GM18505 (cell line): ENCODE measurements around the gene SMC2.

ENCODE experiments used
- ATAC-seq: cut with Tn5 transposase; IDR thresholded peaks from one replicate; pipeline ENCODE4 v1.9.1; 2021; ENCODE audit not compliant: unreplicated experiment
- POLR2A ChIP-seq: IDR thresholded peaks from 4 replicates; pipeline ENCODE4 v1.6.1; 2011; ENCODE audit warnings: borderline replicate concordance; ENCODE audit not compliant: insufficient read depth, insufficient read length; ENCODE audit errors: extremely low read depth

Gene SMC2

DNA sequence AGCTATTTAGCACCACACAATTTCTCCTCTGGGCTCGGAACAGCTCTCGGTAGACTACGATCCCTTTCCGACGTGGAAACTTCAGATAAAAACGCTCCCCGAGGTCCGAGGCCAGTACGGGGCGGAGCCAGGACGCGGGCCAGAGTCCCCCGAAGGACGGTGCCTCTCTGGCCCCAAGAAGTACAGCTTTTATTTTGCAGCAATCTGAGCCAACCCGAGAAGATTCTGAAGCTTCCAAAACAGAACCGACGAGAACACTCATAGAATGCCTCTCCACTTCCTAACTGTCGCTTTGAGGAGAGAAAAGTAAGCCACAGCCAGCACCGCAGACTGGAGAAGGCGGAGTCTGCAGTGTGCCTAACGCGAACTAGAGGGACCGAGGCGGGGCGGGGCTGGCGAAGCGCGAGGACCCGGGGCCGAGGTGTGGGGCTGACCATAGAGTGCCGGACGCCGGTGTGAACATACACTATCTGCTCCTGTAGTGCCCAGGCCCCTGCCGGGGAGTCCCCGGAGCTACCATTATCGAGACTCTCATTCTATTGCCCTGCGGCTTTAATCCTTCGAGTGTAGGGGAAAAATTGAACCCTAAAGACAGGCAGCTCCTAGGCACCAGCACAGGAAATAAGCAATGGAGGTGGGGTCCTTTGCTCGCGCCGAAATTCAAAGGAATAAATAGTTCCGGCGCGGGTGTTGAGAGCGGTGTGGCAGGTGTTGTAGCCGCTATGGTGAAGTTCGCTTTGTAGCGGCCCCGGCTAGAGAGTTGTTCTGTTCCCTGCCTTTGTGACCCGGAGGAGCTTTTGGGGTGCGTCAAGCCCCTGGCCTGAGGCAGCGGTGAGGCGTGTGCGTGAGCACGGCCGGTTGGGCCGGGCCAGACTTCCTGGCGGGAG, at the start of gene SMC2:
Gene SMC2 (plus strand): TSS at position 663 of the 887 bp plus-strand sequence. CDS start 1,076 bp downstream, outside the sequence.
- peak; percentile 89 for ATAC-seq
- TF ChIP-seq POLR2A, result peak; percentile 88

DNA sequence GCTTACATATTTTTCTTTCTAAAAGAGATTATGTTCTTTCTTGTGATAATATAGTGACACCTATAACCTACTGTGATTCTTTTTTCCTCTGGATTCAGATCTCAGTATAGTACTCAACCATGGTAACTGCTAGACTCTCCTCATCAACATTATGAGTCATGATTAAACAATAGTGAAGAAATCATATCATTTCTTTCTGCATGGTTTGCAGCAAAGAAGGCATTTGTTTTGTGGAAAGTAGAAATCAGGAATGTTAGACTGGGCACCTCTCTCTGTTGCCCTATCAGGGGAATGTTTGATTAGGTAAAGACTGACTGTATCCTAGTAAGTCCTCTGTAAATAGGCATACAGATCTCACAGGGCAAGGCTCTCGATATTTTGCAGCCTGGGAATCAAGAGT, 25.6 kb upstream of the SMC2 start:
- no peak for ATAC-seq
- no peak for TF ChIP-seq POLR2A

DNA sequence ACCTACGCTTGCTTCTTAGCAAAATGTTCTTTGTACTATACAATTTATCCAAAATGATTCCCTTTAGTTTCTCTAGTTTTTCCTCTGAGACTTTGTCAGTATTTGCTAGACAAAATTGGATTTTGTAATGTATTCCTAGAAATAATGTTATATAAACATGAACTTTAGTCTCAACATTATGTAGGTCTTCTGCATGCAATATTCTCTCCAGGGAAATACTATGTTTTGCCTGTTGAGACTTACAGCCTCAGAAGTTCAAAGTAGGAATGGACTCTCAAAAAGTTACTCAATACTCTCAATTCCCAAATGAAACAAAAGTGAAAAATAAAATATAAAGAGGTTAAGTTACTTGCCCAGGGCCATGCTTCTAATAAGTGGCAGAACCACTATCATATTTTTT, 24.8 kb upstream of the SMC2 start:
- TF ChIP-seq POLR2A, result no peak
- ATAC-seq, result no peak

DNA sequence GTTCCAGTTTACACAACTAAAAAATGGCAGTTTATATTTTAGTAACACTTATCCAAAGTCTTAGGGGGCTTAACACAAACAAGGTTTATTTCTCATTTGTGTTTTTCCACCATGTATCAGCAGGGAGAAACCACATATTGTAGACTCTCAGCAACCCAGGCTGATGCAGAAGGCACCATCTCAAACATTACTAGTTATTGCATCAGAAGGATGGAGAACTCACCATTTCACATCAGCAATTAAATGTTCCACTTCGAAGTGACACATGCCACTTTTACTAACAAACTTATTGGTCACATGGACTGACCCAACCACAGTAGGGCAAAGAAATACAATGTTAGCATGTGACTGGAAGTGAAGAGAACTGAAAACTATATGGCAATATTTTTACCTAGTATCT, 22.5 kb upstream of the SMC2 start:
- no peak for ATAC-seq
- TF ChIP-seq POLR2A, result no peak

DNA sequence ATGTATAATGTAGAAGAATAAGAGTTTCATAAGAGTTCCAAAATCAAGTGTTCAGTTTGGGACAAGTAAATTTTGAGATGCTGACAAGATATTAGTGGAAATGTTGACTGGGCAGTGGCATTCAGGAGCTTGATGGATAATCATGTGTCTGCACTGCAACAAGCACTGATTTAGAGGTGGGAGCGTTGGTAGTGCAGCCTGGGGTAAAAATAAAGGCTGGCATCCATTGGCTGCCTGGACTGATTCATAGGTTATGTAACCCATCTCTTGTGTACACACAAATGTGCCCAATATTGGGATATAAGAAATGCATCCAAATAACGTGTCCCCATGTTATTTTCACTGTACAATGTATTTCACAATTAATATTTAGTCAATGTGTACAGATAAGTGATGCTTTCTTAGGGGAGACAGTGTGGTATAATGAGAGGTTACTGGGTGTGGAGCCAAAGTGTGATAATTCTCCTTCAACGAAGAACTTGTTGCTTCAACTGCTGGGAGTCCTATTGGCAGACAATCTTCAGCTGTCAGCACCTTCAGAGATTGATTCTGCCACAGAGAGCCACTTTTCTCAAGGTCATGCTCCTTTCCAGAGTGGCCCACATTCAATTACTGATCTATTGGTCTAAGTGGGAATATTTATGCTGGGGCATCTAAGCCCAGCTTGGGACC, 20.9 kb upstream of the SMC2 start:
- no peak for TF ChIP-seq POLR2A

DNA sequence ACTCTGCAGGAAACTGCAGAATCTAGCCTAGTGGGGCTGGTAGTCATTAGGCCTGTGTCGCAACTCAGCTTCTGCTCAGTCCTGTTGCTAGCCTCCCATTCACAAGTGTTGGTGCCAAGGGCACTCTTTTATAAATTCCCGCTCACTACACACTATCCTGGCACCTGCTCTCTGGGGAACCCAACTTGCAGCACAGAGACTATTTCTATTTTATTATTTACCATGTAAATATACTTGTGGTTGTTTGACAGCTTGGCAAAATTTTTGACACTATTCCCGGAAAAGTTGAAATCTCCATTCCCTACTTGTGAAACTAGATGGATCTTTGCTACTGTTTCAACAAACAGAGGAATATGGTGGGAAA, 20.4 kb upstream of the SMC2 start:
- no peak for ATAC-seq
- TF ChIP-seq POLR2A, result no peak

More for the DNA sequence above, 20.9 kb upstream of the SMC2 start:
- no peak for ATAC-seq

DNA sequence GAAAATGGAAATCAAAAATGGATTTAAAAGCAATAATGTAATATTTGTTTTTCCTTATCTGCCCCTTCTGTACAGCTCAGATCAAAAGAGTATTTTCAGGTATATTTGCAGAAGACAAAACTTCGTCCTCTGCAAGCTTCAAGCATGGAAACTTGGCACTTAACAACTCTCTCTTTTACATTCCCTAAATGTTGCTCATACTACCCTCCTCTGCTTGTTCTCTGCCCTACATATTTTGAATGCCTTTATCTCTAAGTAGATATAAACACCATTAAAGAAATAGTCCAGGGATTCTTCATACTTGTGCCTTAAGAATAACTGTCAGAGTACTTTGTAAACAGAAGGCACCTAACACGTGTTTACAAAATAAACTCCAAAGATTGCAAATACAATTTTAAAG, 19.2 kb upstream of the SMC2 start:
- no peak for ATAC-seq
- TF ChIP-seq POLR2A, result no peak

DNA sequence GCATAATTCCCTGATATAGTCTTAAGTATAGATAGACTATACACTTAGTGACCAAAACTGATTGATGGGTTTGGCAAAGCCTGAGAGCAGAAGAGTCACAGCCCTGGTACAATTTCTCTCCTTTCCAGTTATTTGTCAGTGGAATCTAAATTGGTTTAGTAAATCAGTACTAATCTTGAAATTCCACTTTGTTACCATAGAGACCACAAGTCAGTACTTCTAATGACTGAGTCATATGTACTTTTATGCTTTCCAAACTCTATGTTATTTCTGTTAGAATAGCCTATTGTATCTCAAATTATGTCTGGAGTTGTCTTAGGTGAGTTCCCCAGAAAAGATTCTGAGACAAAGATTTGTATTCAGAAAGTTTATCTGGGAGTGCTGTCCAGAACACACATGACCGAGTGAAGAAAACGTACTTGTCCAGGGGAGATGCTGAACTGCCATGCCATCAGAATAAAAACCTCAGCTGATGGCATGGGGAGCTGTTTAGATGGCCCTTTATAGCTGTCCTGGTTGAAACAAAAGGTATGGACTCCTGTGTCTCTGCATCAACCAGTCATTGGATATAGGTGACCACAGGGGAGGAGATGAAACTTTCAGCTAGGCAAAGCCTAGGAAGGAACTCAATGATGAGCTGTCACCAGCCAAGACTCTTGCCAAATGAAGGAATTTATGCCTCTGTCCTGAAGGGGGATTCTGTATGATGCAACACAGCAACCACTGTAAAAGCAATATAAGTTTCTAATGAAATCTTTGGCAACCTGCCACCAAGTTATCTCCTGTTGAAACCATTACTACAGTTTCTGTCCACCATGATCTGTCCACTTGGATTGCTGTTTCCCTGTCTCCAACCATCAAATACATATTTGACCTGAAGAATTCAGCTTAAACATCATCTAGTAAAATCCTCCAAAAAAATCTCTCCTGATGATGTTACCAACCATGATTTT, 18.0 kb upstream of the SMC2 start:
- ATAC-seq, result no peak
- TF ChIP-seq POLR2A, result no peak

DNA sequence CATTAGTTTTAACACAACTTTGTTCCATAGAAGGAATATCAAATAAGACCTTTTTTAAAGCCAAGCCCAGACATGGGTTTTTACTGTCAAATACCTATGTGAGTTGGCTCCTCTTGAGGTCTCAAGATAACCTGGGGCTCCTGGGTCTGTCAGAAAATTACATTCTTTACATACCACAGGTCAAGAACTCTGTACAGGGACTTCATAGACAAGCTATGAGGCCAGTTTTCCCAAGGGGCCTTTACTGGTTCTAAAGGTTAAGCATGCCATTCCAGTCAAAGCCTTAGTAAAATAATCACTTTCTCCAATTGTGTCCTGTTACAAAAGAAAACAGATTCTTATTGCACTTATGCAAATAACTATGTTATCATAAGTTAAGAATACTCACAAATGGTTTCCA, 15.5 kb upstream of the SMC2 start:
- TF ChIP-seq POLR2A, result no peak

DNA sequence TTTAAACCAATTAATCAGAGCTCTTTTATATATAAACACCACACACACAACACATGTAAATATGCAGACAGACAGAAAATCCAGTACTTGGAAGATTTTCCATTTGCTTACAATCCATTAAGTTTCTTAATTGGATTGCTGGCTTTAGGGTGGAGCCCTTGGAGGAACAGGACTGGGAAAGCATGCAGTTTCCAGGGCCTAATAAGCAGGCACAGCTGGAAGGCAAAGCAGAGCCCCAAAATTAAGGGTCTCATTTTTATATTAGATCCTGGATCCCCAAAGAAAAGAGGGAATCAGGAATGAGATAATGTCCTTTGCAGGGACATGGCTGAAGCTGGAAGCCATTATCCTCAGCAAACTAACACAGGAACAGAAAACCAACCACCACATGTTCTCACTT, 13.1 kb upstream of the SMC2 start:
- no peak for TF ChIP-seq POLR2A
- no peak for ATAC-seq

More for the DNA sequence above, 15.5 kb upstream of the SMC2 start:
- ATAC-seq, result no peak

DNA sequence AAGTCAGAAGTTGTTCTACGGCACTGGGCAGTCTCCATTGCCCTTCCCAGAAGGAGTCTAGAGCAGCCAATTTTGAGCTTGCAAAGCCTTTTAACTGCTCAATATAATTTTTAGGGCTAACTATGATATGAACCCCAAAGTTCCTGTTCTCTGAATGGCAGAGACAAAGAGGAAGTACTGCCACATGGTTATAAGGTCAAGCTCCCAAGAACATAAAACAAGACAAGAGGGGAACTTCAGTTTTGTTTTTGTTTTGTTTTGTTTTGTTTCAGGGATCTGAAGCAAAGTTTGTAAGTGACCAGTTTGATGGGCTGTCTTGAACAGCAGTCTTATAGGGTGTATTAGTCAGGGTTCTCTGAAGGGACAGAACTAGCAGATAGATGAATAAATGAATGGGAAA, 11.9 kb upstream of the SMC2 start:
- TF ChIP-seq POLR2A, result no peak
- no peak for ATAC-seq

DNA sequence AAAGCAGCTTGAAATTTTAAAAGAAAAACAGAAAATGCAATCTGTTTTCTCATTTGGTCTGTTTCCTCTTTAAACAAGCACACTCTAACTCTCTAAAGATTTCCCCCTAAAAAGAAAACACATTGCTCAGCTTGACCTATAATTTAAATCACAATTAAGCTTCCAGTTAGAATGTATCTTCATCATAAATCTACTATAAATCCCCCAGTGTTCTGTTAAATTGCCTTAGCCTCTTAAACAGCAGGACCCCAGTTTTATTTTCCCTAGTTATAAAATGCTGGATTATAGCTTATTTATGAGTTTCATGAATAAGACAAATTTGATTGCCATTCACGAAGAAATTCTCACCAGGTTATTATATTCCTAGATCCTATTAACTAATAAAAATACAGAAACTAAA, 8.6 kb upstream of the SMC2 start:
- no peak for TF ChIP-seq POLR2A
- ATAC-seq, result no peak

DNA sequence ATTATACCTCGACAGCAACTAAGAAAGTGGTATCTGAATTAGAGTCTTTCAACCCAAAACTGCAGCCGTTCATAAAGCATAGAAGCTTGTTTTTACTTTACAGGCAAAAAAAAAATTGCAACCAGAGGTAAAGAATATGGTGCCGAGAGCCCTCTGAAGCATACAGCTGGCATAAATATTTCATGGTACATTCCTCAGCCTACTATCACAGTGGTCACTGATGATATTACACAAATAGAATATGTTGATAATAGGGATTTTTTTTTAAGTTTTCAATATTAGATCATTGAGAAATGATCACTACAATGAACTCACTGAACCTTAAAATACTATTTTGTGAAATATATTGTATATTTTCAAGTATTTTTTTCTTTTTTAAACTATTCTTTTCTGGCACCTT, 6.2 kb upstream of the SMC2 start:
- TF ChIP-seq POLR2A, result no peak
- no peak for ATAC-seq
